ENCODE results near the gene C1orf159.

- no peak for TF ChIP-seq CTCF (IDR thresholded peaks at IDR 0.05; ENCODE audit: low read depth, low read length)
- no peak for TF ChIP-seq EZH2phosphoT487 (IDR thresholded peaks at IDR 0.05; ENCODE audit: low read depth)
Observed at GRCh38 chr1:1117469-1117831, 1.6 kb upstream of the C1orf159 start.
